ENCODE results near the gene DIPK1B.
A peak's percentile ranks its signal among the peaks of the same experiment; 100 is the strongest.

Gene DIPK1B

DNA sequence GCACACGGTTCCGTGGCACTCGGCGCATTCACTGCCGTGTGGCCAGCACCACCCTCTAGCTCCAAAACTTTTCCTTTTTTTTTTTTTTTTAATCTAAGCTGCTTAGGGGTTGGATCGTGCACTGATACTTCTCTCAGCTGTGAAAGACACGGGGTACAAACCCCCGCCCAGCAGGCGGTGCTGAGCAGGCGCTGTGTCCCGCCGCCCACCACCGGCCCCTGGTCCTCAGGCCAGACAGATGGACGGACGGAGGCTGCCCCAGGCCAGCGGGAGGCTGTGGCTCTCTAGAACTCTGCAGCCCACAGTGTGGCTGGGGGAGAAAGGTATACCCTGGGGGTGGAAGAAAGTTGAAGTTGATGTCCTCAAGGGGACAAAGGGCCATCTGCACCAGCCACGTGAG lies 31.3 kb upstream of the DIPK1B start:
- DNase-seq (ENCODE audit: low spot score in 2 of 2) (no peak), ATAC-seq (no peak)
- H3K9me3 Mint-ChIP-seq: no peaks in the 10 kb centered on the region
- no peaks in the 10 kb centered on the region for H3K36me3 Mint-ChIP-seq
- H3K4me1 Mint-ChIP-seq: no peaks in the 10 kb centered on the region
- H3K27ac Mint-ChIP-seq: no peak overlapping the region
- H3K4me3 Mint-ChIP-seq: no peak overlapping the region

DNA sequence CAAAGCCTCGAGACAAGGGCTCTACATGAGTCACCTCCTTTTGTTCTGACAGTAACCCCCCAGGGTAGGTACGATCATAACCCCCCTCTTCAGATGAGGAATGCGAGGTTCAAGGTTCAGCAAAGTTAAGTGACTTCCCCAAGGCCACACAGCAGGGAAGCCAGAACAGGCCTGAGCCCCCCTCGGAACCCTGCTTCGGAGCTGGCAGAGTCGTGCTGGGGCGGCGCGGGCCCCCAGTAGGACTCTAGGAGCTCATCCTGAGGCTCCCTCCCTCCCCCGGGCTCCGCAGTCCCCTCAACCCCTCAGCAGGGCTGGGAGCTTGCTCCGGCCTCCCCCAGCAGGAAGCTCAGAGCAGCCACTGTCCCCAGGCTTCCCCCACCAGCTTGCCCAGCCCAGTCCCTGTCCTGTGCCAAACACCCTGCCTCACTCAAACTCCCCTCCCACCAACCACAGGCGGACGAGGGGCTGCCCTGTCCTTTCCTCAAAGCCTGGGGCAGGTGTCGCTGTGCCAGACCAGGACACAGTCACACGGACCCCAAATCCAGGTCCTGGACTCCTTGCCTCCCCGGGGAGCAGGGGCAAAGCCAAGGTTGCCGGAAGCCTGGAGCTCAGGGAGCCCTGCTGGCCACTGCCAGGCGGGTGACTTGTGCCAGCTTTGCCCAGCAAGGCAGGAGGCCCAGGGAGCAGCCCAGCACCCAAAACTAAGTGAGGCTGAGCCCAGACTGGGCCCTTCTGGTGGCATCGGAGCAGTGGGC lies 30.2 kb upstream of the DIPK1B start:
- ATAC-seq (no peak), DNase-seq (ENCODE audit: low spot score in 2 of 2) (no peak)
- Mint-ChIP-seq H3K4me1 (no peaks in the 10 kb centered on the region), H3K27ac (no peak overlapping the region), H3K9me3 (no peaks in the 10 kb centered on the region), H3K36me3 (no peaks in the 10 kb centered on the region), H3K4me3 (no peak overlapping the region)

DNA sequence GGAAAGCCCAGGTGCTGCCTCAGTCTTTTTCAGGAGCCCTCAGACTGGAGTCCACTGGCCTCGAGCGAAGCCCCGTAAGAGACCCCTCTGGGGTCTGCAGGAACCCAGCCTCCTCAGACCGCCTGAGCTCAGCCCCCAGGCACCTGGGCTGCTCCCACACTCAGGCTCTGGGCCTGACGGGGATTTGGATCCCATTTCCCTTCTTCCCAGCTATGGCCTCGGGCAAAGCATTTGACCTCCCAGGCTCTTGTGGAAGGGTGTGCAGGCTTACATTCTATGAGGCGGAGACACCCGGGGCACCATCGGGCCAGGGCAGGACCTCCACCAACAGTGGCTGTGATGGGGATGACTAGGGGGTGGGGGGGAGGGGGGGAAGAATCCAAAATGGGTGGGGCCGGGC lies 29.7 kb upstream of the DIPK1B start:
- Mint-ChIP-seq H3K36me3 (no peaks in the 10 kb centered on the region), H3K4me3 (no peak overlapping the region), H3K4me1 (no peaks in the 10 kb centered on the region), H3K9me3 (no peaks in the 10 kb centered on the region), H3K27ac (no peak overlapping the region)
- ATAC-seq: no peak
- no peak for DNase-seq (ENCODE audit: low spot score in 2 of 2)

DNA sequence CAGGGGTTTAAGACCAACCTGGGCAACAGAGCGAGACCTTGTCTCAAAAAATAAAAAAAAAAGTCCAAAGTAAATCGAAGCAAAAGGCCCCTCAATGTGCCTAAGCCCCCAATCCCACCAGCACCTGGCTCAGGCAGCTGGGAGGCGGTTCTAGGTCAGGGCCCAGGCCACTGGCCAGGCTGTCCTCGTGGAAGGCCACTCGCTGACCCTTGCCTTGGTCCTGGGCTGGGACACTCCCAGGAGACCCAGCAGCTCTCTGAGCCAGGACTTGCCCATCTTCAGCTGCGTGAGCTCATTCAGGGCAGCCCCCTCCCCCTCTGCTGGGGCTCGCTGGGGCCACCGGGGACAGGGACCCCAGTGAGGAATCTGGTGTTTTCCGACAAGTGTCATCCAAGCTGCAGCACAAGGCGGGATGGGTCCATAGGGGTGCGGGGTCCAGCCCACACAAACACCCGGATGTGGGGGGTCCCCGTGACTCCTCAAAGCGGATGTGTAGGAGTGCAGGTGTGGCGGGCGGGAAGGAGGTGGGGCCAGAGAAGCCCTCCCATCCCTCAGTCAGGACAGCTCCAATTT lies 29.1 kb upstream of the DIPK1B start:
- DNase-seq (ENCODE audit: low spot score in 2 of 2): no peak
- H3K27ac Mint-ChIP-seq: no peak overlapping the region
- no peak overlapping the region for H3K4me3 Mint-ChIP-seq
- H3K36me3 Mint-ChIP-seq: no peaks in the 10 kb centered on the region
- ATAC-seq: no peak
- H3K4me1 Mint-ChIP-seq: no peaks in the 10 kb centered on the region
- no peaks in the 10 kb centered on the region for H3K9me3 Mint-ChIP-seq

DNA sequence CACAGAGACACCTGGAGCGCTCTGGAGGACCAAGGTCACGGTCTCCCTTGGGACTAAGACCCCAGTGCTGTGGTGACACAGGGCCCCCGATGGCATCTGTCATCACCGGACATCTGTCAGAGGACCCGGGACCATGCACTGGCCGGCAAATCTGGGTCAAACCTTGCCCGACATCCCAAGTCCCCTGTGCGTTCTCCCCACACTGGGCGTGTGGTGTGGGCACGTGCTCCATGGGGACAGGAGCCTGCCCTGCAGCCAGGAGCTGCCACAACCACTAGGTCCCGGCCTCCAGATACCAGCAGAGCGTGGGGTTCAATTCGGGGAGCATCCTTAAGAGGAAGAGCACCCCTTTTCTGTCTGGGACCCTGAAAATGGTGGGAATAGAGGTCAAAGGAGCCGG lies 28.6 kb upstream of the DIPK1B start:
- no peak overlapping the region for H3K4me3 Mint-ChIP-seq
- no peak overlapping the region for H3K27ac Mint-ChIP-seq
- H3K9me3 Mint-ChIP-seq: no peaks in the 10 kb centered on the region
- DNase-seq (ENCODE audit: low spot score in 2 of 2): no peak
- H3K4me1 Mint-ChIP-seq: no peaks in the 10 kb centered on the region
- no peaks in the 10 kb centered on the region for H3K36me3 Mint-ChIP-seq
- ATAC-seq: no peak

DNA sequence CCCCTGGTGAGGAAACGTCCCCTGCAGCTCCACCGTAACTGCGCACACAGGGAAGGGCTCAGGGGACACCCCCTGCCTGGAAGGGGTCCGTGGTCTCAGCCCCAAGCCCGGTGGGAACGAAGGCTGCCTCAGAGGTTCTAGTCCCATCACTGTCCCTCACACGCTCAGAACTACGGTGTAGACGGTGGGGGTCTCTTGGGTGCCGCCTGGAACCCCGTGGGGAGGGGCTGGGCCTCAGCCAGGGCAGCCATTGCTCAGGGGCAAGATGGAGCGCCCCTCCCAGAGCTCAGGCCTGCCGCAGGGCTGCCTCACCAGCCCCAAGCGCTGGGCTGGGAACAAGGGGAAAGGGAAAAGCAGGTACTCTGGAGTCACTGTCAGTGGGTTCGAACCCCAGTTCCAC lies 28.0 kb upstream of the DIPK1B start:
- Mint-ChIP-seq H3K4me3 (no peak overlapping the region), H3K4me1 (no peaks in the 10 kb centered on the region), H3K27ac (no peak overlapping the region), H3K9me3 (no peaks in the 10 kb centered on the region), H3K36me3 (no peaks in the 10 kb centered on the region)
- no peak for DNase-seq (ENCODE audit: low spot score in 2 of 2)
- no peak for ATAC-seq

DNA sequence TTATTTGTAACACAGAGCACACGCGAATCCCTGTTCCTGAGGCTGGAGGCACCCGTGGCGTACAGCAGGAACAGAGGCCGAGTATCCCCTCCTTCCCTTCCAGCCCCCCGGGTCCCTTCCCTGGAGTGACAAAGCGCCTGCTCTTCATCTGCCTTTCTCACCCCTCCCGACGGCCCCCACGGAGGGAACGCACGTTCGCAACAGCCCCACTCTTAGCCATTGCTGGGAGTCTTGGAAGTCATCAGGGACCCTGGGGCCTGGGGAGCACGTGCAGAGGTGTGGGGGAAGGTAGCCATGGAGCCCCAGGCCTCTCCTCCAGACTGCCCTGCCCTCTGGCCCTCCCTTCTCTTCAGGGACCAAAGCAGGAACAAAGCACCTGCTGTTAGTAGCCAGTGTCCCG lies 27.6 kb upstream of the DIPK1B start:
- no peak for ATAC-seq
- H3K27ac Mint-ChIP-seq: no peak overlapping the region

DNA sequence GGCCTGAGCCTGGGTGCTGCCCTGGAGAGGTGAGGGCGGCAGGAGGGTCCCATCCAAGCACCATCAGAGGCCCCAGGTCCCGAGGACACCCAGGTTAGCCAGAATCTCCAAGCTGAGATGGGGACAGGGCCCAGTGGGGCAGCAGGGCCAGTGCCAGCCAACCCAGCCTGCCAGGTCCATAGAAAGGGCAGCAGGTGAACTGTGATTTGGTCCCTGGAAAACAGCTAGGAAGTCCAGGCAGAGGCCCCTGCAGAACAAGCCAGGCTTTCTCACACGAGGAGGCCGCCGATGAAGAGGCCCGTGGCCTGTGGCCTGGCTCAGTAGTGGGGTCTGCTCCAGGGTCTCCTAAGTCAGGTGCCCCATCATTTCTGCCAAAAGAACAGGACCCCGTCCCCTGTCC lies 27.2 kb upstream of the DIPK1B start:
- Mint-ChIP-seq H3K36me3 (no peaks in the 10 kb centered on the region), H3K4me1 (no peaks in the 10 kb centered on the region), H3K9me3 (no peaks in the 10 kb centered on the region), H3K27ac (no peak overlapping the region), H3K4me3 (peak overlapping the region; percentile 62)
- DNase-seq (ENCODE audit: low spot score in 2 of 2): no peak
- ATAC-seq: no peak

More for the DNA sequence above, 27.6 kb upstream of the DIPK1B start:
- no peaks in the 10 kb centered on the region for H3K36me3 Mint-ChIP-seq
- H3K4me3 Mint-ChIP-seq: no peak overlapping the region
- H3K4me1 Mint-ChIP-seq: no peaks in the 10 kb centered on the region
- H3K9me3 Mint-ChIP-seq: no peaks in the 10 kb centered on the region
- no peak for DNase-seq (ENCODE audit: low spot score in 2 of 2)

DNA sequence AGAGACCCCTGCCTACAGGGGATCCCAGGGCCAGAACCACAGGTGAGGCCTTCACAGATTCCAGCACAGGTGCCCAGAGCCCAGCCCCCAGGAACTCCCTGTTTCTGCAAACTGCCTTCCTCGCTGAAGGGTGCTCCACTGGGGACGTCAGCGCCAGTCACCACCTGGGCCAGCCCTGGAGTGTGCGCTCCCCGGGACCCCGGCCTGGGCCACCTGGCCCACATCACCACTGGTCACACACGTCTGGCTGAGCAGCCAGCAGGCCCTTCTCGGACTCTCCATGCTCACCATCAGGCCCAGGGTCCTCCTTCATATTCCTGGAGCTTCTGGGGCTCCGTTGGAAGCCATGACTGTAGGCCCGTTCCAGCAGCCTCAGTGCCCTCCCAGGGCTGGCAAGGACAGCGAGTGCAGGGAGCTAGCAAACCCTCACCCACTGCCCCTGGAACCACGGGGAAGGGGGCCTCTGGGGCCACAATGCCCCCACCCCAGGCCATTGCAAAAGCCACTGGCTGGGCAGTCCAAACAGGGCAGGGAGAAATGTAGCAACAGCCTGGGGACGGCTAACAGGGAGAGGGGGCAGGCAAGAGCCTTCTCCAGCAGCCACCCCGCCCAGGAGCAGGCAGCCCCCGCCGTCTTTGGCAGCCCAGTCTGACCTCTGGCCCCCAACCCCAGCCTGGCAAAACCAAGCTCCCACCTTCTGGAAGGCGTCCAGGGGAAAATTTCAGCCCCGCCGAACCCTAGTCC lies 26.4 kb upstream of the DIPK1B start:
- ATAC-seq: no peak
- H3K27ac Mint-ChIP-seq: peak overlapping the region; percentile 45

DNA sequence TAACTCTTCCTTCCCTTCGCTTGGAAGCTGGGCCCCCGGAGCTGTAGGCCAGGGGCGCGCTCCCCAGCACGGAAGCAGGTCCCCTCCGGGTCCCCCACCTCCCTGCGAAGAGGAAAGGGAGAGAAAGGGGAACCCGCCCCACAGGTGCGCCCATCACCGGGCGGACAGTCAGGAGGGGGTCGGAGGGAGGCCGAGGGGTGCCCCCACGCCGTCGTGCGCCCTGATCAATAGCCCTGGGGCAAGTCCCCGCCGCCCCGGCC lies 25.9 kb upstream of the DIPK1B start:
- H3K9me3 Mint-ChIP-seq: no peaks in the 10 kb centered on the region
- H3K4me3 Mint-ChIP-seq: peak overlapping the region; percentile 62
- ATAC-seq (no peak), DNase-seq (ENCODE audit: low spot score in 2 of 2) (no peak)
- H3K27ac Mint-ChIP-seq: peak overlapping the region; percentile 45
- H3K4me1 Mint-ChIP-seq: no peaks in the 10 kb centered on the region
- no peaks in the 10 kb centered on the region for H3K36me3 Mint-ChIP-seq

More for the DNA sequence above, 26.4 kb upstream of the DIPK1B start:
- DNase-seq (ENCODE audit: low spot score in 2 of 2): no peak
- H3K4me3 Mint-ChIP-seq: peak overlapping the region; percentile 62
- H3K4me1 Mint-ChIP-seq: no peaks in the 10 kb centered on the region
- no peaks in the 10 kb centered on the region for H3K9me3 Mint-ChIP-seq
- no peaks in the 10 kb centered on the region for H3K36me3 Mint-ChIP-seq

DNA sequence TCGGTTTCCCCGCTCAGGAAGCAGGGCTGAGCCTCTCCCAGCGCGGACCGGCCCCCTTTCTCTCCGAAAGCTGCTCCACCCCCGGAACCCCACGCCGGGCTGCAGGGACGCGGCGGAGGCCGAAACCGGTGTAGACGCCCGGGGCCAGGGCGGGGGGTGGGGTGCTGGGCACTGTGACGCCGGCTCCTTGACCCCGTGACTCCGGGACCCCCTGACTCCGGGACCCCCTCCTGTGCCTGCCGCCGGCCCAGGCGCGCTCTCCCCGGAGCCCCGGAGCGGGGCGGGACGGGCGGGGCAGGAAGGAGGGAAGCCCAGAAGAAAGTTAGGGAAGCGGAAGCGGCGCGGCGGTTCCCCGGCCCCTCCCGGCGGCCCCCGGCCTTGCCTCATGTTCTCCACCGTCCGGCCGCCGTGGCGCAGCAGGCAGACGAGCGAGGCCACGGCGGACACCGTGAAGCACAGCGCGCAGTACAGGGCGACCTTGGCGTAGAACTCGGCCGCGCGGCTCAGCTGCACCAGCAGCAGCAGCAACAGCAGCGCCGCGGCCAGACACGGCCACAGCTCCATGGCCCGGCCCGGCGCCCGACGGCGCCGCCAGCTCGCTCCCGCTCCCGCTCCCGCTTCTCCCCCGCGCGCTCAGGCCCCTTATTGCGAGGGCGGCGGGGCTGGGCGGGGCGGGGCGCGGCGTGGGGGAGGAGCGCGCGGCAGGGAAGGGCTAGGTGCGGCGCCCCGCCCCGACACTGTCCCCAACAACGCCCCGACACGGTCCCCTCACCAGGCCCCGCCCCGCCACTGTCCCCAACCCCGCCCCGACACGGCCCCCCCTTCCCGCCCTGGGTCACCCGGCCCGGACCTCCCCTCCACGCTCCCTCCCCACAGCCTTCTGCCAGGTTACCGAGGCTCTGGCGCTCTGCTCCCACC lies 25.3 kb upstream of the DIPK1B start, which contains the start of gene AGPAT2:
Gene AGPAT2, minus strand, starts transcription at position 664 of the 918 bp plus-strand sequence. Its CDS starts 100 bp downstream, at position 564.
- Mint-ChIP-seq H3K4me1 (no peaks in the 10 kb centered on the region), H3K36me3 (no peaks in the 10 kb centered on the region), H3K4me3 (peak within 1 kb of the TSS; percentile 62), H3K27ac (peak within 1 kb of the TSS; percentile 45), H3K9me3 (no peaks in the 10 kb centered on the region)
- ATAC-seq (peak; percentile 87), DNase-seq (ENCODE audit: low spot score in 2 of 2) (peak; percentile 55 to 75)

DNA sequence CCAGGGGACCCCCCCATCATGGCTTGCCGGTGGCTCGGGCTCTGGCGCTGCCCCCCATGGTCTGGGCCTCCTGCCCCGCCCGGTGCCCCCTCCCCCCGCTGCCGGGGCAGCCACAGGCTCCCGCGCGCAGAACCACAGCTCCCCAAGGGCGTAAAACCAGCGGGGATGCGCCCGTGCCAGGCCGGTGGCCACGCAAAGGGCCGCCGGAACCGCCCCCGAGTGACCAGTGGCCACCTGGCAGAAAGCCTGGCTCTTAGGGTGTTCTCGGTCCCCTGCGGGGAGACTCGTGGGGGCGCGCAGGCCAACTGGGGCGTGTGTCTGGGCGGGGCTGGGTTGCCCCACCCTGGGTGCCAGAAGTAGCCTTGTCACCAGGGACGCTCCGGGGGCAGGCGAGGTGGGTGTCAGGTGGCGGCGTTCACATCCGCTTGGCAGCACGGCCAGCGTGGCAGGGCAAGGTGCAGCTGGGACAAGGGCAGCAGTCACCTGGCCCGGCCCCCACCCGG lies 24.6 kb upstream of the DIPK1B start:
- DNase-seq (ENCODE audit: low spot score in 2 of 2) (peak in 1 of 2 donors; percentile 66), ATAC-seq (peak; percentile 43)
- peak overlapping the region; percentile 62 for H3K4me3 Mint-ChIP-seq
- no peaks in the 10 kb centered on the region for H3K4me1 Mint-ChIP-seq
- H3K9me3 Mint-ChIP-seq: no peaks in the 10 kb centered on the region
- H3K27ac Mint-ChIP-seq: no peak overlapping the region
- no peaks in the 10 kb centered on the region for H3K36me3 Mint-ChIP-seq

DNA sequence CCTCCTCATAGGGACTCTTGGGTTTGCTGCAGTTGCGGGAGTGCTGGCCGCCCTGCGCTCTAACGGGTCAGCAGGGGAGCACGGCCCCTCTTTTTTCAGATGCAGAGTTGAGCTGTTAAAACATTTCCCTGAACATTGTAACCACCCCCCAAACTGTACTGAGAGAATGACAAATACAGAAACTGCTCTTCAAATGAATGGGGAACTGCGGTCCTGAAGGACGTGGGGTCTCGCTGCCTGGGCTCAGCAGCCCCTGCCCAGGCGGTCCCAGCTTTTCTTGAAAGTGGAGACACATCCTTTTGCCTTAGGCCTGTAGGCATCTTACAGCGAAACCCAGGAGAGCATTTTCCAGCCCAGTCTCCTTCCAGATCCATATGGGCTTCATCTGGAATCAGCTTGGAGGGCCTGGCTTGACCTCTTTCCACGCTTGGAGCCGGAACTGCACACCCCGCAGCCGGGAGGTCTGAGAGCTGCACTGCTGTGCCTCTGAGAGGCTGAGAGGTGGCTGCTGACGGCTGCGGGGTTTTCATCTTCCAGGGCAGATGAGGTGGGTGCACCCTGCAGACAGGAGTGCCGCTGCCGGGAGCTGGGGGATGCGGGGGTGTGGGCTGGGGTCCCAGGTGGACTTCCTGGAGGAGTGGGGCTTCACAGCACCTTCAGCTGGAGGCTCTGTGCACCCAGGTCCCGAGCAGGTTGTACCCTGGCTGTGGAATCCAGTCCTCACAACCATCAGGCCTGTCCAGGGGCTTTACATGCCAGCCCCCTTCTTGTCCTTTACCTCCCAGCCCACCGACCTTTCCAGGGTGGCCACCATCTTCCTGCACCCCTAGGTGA lies 23.9 kb upstream of the DIPK1B start:
- Mint-ChIP-seq H3K4me1 (peaks cover 5% of the 10 kb centered on the region), H3K9me3 (no peaks in the 10 kb centered on the region), H3K4me3 (peak overlapping the region; percentile 62), H3K36me3 (no peaks in the 10 kb centered on the region), H3K27ac (no peak overlapping the region)
- DNase-seq (ENCODE audit: low spot score in 2 of 2): no peak
- ATAC-seq: peak; percentile 33

DNA sequence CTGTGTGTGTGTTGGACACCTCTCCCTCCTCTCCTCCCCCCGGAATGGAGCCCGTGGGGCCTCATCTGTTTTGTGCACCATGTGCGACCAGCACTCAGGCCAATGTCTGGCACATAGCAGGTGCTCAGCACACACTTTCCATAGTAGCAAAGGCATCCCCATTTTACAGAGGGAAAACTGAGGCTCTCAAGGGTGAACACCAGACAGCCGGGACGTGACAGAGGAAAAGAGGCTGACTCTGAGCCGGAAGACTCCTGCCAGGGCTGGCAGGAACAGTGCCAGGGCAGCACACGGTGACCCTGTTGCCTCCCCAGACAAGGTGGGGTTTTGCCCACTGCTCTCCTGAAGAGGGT lies 23.3 kb upstream of the DIPK1B start:
- no peaks in the 10 kb centered on the region for H3K36me3 Mint-ChIP-seq
- DNase-seq (ENCODE audit: low spot score in 2 of 2) (no peak), ATAC-seq (no peak)
- no peak overlapping the region for H3K27ac Mint-ChIP-seq
- no peak overlapping the region for H3K4me3 Mint-ChIP-seq
- no peaks in the 10 kb centered on the region for H3K9me3 Mint-ChIP-seq
- peaks cover 11% of the 10 kb centered on the region for H3K4me1 Mint-ChIP-seq

Measured in stimulated activated effector memory CD8-positive, alpha-beta T cell treated with anti-CD3 and anti-CD28 coated beads, Interleukin-12 subunit alpha, Interleukin-12 subunit beta, amount 100 ng/mL, for 72 hours (primary cell).